ENCODE results near the gene OR1N1.

DNA sequence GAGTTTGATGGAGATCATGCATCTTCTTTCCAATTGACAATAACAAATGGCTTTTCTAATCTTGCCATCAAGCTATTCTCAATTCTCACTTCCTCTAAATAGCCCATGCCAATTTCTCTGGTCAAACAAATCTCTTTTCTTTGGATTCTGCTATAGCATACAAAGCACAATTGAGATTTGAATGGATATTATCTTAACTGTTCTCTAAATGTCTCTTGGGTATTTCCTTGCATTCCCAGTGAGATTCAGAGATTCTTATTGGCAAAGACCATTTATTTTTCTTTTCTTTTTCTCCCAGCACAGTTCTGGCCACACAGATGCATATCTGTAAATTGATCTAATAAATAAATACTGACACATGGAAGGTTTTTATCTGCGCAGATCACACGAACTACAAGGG lies 25.7 kb upstream of the OR1N1 start, which contains the start of gene OR1N2:
- no peak for TF ChIP-seq EGR1 (IDR thresholded peaks at IDR 0.05)
- no peak for TF ChIP-seq MAX (IDR thresholded peaks at IDR 0.05)
- no peak for TF ChIP-seq YY1 (IDR thresholded peaks at IDR 0.05; ENCODE audit: low read depth)
- no peak for TF ChIP-seq EP300 (IDR thresholded peaks at IDR 0.05; ENCODE audit: borderline replicate concordance)
